ENCODE measurements around the gene CNP.

DNA sequence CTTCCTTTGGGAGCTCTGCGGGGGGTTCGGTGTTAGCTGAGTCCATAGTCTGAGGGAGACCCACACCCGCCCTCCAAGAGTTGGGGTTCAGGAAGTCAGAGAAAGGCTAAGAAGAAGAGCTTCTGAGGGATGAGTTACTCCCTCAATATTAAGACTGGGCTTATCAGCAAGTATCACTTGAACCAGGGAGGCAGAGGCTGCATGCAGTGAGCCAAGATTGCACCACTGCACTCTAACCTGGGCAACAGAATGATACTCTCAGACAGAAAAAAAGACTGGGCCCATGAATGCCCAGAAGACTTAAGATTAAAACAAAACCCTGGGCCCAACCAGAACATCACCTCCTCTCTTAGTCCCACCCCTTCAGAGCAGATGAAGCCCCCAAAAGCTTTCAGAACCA, 59.3 kb downstream of the CNP start:
- TF ChIP-seq POLR2A (IDR thresholded peaks at IDR 0.05) = no peak
- TF ChIP-seq, protein P1, sequence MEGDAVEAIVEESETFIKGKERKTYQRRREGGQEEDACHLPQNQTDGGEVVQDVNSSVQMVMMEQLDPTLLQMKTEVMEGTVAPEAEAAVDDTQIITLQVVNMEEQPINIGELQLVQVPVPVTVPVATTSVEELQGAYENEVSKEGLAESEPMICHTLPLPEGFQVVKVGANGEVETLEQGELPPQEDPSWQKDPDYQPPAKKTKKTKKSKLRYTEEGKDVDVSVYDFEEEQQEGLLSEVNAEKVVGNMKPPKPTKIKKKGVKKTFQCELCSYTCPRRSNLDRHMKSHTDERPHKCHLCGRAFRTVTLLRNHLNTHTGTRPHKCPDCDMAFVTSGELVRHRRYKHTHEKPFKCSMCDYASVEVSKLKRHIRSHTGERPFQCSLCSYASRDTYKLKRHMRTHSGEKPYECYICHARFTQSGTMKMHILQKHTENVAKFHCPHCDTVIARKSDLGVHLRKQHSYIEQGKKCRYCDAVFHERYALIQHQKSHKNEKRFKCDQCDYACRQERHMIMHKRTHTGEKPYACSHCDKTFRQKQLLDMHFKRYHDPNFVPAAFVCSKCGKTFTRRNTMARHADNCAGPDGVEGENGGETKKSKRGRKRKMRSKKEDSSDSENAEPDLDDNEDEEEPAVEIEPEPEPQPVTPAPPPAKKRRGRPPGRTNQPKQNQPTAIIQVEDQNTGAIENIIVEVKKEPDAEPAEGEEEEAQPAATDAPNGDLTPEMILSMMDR (IDR thresholded peaks at IDR 0.05) = no peak

Data from Peyer's patch (tissue), 4 donors.